GM19240 (cell line): ENCODE results near the gene HSFY1.
"Not testable (repeated sequence)": the region's sequence is repeated elsewhere in the genome, so short reads cannot be mapped to it uniquely, and the experiment has no call there.

Source experiments
- DNase-seq: peaks from one replicate; pipeline ENCODE4 v3.0.0; 2011; ENCODE audit warnings: low spot score; ENCODE audit not compliant: insufficient read length

HSFY1 gene, protein sequence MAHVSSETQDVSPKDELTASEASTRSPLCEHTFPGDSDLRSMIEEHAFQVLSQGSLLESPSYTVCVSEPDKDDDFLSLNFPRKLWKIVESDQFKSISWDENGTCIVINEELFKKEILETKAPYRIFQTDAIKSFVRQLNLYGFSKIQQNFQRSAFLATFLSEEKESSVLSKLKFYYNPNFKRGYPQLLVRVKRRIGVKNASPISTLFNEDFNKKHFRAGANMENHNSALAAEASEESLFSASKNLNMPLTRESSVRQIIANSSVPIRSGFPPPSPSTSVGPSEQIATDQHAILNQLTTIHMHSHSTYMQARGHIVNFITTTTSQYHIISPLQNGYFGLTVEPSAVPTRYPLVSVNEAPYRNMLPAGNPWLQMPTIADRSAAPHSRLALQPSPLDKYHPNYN

GRCh38 chrY:18546420-18546819, at the start of gene HSFY1:
HSFY1 (plus strand) TSS chrY:18546720; CDS start chrY:18546788, 68 bp downstream.
- DNase-seq, result not testable (repeated sequence)

DNA sequence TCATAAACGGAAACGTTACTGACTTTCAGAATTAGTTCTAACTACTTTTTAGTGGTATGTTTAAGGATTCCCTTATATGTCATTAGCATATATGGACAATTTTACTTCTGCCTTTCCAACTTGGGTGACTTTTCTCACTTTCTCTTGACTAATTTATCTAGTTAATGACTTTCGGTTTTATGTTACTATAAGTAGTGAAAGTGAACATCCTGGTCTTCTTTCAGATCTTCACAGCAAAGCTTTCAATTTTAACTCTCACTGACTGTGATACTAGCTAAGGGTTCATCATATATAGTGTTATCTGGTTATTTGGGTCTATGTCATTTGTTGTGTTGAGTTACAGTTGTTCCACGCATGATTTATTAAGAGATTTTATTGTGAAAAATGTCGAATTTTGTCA, 42.3 kb upstream of the HSFY1 start:
- DNase-seq, result not testable (repeated sequence)

DNA sequence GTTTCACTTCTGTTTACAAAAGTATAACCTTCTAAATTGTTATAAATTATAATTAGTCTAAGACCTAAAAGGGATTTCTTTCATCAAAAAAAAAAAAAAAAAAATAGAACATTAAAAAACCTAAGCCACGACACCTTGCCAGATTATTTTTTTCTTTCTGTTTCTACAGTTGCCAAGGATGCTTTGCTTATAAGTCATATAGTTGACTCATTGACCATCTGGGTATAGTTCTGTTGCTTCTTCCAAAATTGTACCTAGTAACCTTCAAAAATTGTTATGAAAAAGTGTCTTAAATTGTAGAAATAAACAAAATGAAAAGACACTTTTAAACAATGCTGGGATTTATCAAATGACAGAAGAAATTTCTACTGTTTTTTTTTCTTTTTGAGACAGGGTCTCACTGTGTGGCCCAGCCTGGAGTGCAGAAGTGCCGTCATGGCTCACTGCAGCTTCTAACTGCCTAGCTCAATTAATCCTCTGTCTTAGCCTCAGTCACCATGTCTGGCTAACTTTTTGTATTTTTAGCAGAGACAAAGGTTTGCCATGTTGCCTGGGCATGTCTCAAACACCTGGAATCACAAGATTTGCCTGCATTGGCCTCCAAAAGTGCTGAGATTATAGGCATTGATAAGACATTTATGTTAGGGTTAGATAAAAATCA, 15.4 kb upstream of the HSFY1 start:
- DNase-seq, result not testable (repeated sequence)

GRCh38 chrY:18538952-18539351, 7.6 kb upstream of the HSFY1 start:
- DNase-seq, result not testable (repeated sequence)

- not testable (repeated sequence) for DNase-seq
Observed at GRCh38 chrY:18553132-18553531, 6.6 kb downstream of the HSFY1 start.

DNA sequence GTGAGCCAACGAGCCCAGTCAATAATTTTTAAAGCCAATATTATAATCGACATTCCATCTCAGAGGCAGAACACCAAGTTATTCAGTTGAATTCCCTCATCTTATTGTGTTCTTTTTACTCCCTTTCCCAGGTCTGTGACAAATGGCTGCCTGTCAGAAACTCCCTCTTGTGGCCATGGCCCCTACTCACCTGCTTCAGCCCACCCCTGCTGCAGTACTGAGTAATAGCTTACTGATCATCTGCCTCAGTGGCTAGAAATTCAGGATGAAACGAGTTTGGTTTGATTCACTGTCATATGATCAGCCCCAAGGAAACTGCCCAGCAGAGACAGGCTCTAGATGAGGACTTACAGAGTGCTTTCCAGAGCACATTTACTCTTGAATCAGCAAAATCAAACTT, 19.4 kb downstream of the HSFY1 start:
- DNase-seq, result not testable (repeated sequence)
